ENCODE results near the gene MATCAP1.

The MATCAP1 gene

DNA sequence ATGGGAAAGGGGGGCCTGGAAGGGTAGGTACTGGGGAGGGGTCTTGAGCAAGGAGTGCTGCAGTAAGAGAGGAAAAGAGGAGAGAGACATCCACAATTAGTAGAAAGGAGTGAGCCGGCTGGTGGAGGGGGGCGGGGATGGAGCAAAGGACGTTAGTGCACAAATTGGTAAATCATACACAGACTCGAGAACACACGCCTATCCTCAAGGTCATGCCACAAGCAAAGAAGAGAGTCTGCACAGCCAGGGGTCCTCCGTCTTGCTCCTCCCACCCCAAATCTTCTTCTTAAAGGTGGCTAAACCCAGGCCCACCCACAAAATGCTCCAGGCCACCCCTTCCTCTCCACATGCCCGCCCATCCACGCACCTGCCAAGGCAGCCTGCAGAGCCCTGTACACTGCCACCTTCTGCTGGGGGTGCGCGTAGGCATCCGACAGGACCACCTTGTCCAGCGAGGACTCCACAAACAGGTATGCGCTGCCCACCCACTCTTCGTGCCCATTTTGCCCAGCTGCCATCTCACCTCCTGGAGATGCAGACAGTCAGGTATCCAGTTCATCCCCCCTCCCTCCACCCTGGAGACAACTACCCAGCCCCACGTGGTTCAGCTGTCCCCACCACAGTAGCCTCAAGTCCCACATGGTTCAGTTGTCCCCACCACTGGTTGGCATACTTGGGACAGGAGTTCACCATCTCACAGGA lies 27.5 kb downstream of the MATCAP1 start:
- Histone ChIP-seq H3K79me2 (ENCODE audit: control insufficient read depth, low read length) (no peaks in the 10 kb centered on the region), H3F3A (ENCODE audit: control insufficient read depth, insufficient read depth) (peaks cover 13% of the 10 kb centered on the region), H3K9me3 (ENCODE audit: control insufficient read depth, insufficient read depth, low read length) (no peaks in the 10 kb centered on the region), H3K27me3 (ENCODE audit: control insufficient read depth, low read length) (peaks cover 17% of the 10 kb centered on the region), H3K4me2 (ENCODE audit: low read length) (no peak overlapping the region), H3K36me3 (ENCODE audit: control insufficient read depth, low read length) (no peaks in the 10 kb centered on the region), H3K27ac (ENCODE audit: low read depth, low read length) (no peak overlapping the region), H3K4me1 (ENCODE audit: control insufficient read depth, low read length) (peaks cover 31% of the 10 kb centered on the region), H3K9me2 (replicated peaks; ENCODE audit: control insufficient read depth, low read length) (no peaks in the 10 kb centered on the region), H4K20me1 (ENCODE audit: control insufficient read depth, insufficient read depth, low read depth, low read length) (peaks cover 9% of the 10 kb centered on the region; the same call in 1 of the 2 replicates), H3K4me3 (ENCODE audit: low read length) (no peak overlapping the region)
- TF ChIP-seq, protein P1, sequence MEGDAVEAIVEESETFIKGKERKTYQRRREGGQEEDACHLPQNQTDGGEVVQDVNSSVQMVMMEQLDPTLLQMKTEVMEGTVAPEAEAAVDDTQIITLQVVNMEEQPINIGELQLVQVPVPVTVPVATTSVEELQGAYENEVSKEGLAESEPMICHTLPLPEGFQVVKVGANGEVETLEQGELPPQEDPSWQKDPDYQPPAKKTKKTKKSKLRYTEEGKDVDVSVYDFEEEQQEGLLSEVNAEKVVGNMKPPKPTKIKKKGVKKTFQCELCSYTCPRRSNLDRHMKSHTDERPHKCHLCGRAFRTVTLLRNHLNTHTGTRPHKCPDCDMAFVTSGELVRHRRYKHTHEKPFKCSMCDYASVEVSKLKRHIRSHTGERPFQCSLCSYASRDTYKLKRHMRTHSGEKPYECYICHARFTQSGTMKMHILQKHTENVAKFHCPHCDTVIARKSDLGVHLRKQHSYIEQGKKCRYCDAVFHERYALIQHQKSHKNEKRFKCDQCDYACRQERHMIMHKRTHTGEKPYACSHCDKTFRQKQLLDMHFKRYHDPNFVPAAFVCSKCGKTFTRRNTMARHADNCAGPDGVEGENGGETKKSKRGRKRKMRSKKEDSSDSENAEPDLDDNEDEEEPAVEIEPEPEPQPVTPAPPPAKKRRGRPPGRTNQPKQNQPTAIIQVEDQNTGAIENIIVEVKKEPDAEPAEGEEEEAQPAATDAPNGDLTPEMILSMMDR (IDR thresholded peaks at IDR 0.05; ENCODE audit: low read depth, low read length, poor library complexity, severe bottlenecking) = no peak
- TF ChIP-seq EZH2phosphoT487 (IDR thresholded peaks at IDR 0.05; ENCODE audit: borderline replicate concordance, low read length) = no peak

DNA sequence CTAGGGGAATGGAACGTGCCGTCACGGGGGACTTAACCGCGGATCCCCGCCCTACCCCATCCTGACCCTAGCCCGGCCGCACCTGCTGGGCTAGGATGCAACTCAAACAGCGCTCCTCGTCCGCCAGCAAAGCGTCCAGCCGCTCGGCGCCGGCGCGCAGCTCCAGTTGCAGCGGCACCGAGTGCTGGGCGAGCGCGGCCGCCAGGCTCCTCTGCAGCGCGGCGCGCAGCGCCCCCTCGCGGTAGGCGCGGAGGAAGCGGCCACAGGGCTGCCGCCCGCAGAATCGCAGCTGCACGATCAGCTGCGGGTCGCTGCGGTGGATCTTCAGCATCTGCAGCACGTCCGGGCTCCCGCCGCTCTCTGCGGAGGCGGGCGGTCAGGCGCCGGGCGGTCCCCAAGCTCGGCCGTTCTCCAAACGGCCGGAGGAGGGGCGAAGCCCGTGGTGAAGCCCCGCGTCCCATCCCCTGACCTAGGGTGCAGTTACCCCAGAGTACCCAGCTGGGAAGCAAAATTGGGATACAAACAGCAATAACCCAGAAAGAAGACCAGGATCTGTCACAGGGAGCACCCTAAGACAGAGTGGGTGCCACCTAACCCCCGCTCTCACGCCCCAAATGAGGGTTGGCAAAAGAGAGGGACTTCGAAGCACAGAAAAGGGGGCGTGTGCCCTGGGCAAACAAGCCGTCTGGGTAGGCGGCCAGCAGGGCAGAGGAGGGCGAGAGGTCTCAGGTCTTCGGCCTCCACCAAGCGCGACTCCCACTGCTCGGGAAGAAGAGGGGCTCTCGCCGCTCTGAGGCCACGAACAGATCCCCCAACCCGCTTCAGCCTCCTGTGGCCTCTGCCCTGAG lies 28.2 kb downstream of the MATCAP1 start:
- Histone ChIP-seq H4K20me1 (ENCODE audit: control insufficient read depth, insufficient read depth, low read depth, low read length) (peaks cover 9% of the 10 kb centered on the region; the same call in 1 of the 2 replicates), H3F3A (ENCODE audit: control insufficient read depth, insufficient read depth) (peaks cover 13% of the 10 kb centered on the region), H3K27me3 (ENCODE audit: control insufficient read depth, low read length) (peaks cover 23% of the 10 kb centered on the region), H3K36me3 (ENCODE audit: control insufficient read depth, low read length) (no peaks in the 10 kb centered on the region), H3K79me2 (ENCODE audit: control insufficient read depth, low read length) (no peaks in the 10 kb centered on the region), H3K27ac (ENCODE audit: low read depth, low read length) (no peak overlapping the region), H3K4me1 (ENCODE audit: control insufficient read depth, low read length) (peaks cover 30% of the 10 kb centered on the region), H3K9me3 (ENCODE audit: control insufficient read depth, insufficient read depth, low read length) (no peaks in the 10 kb centered on the region), H3K4me2 (ENCODE audit: low read length) (peak overlapping the region; percentile 55), H3K9me2 (replicated peaks; ENCODE audit: control insufficient read depth, low read length) (no peaks in the 10 kb centered on the region), H3K4me3 (ENCODE audit: low read length) (0 out of 2 replicates have a peak overlapping the region, but pooled peaks have one; percentile 31)
- TF ChIP-seq, protein P1 (IDR thresholded peaks at IDR 0.05; ENCODE audit: low read depth, low read length, poor library complexity, severe bottlenecking) = peak; percentile 96
- TF ChIP-seq EZH2phosphoT487 (IDR thresholded peaks at IDR 0.05; ENCODE audit: borderline replicate concordance, low read length) = no peak

DNA sequence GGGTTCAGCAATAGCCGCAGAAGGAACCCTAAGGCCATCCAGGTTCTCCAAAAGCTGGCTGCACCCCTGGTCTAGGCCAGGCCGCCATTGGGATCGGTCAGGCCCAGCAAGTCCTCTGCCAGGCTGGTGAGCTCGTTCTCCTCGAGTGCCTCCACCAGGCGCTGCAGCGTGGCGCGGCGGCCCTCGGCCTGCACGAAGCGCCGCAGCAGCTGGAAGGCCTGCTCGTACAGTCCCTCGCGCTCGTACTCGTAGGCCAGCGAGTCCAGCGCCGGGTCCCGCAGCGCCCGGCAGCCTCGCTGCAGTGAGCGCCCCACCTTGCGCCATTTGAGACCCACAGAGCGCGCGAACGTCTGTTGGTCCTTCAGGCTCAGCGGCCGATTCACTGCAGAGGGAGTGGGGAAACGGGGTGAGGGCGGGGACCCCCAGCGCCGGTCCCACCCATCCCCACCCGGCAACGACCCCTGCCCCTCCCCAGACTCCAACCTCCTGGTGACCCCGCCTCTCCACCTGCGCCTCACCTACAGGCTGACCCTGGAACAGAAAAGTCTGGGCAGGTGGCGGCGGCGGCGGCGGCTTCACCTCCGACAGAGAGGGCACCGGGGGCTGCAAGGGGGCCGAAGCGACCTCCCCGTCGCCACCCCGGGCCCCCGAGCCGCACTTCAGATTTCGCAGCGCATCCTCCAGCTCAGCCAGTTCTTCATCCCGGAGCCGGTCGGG lies 29.0 kb downstream of the MATCAP1 start:
- Histone ChIP-seq H3K79me2 (ENCODE audit: control insufficient read depth, low read length) (no peaks in the 10 kb centered on the region), H3K4me2 (ENCODE audit: low read length) (peak overlapping the region; percentile 55), H3F3A (ENCODE audit: control insufficient read depth, insufficient read depth) (peaks cover 13% of the 10 kb centered on the region), H3K9me2 (replicated peaks; ENCODE audit: control insufficient read depth, low read length) (no peaks in the 10 kb centered on the region), H3K9me3 (ENCODE audit: control insufficient read depth, insufficient read depth, low read length) (no peaks in the 10 kb centered on the region), H3K27ac (ENCODE audit: low read depth, low read length) (no peak overlapping the region), H3K4me1 (ENCODE audit: control insufficient read depth, low read length) (peaks cover 30% of the 10 kb centered on the region), H4K20me1 (ENCODE audit: control insufficient read depth, insufficient read depth, low read depth, low read length) (peaks cover 9% of the 10 kb centered on the region; the same call in 1 of the 2 replicates), H3K4me3 (ENCODE audit: low read length) (0 out of 2 replicates have a peak overlapping the region, but pooled peaks have one; percentile 31), H3K36me3 (ENCODE audit: control insufficient read depth, low read length) (no peaks in the 10 kb centered on the region), H3K27me3 (ENCODE audit: control insufficient read depth, low read length) (peaks cover 23% of the 10 kb centered on the region)
- TF ChIP-seq, protein P1 (IDR thresholded peaks at IDR 0.05; ENCODE audit: low read depth, low read length, poor library complexity, severe bottlenecking) = no peak
- no peak for TF ChIP-seq EZH2phosphoT487 (IDR thresholded peaks at IDR 0.05; ENCODE audit: borderline replicate concordance, low read length)
